ENCODE results near the gene CTIF.

DNA sequence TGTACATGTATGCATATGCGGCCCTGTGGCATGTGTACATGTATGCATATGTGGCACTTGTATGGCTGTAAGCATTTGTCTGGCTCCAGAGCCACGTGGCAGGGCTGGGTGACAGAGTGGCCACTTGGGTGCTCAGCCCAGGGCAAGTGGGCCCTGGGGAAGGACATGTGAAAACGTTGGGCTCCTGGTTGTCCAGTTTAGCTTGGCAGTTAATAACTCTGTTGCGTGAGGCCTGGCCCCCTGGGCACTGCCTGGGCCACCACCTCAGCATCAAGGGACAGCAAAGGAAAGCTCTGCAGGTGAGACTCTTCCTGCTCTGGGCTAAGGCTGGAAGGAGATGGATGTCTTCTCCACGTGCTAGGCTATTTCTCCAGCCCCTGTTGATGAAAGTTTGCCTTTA is 119.9 kb downstream of the CTIF start:
- no peak for TF ChIP-seq EZH2phosphoT487 (conservative IDR thresholded peaks at IDR 0.05; ENCODE audit: low read length)
- TF ChIP-seq, protein P1, sequence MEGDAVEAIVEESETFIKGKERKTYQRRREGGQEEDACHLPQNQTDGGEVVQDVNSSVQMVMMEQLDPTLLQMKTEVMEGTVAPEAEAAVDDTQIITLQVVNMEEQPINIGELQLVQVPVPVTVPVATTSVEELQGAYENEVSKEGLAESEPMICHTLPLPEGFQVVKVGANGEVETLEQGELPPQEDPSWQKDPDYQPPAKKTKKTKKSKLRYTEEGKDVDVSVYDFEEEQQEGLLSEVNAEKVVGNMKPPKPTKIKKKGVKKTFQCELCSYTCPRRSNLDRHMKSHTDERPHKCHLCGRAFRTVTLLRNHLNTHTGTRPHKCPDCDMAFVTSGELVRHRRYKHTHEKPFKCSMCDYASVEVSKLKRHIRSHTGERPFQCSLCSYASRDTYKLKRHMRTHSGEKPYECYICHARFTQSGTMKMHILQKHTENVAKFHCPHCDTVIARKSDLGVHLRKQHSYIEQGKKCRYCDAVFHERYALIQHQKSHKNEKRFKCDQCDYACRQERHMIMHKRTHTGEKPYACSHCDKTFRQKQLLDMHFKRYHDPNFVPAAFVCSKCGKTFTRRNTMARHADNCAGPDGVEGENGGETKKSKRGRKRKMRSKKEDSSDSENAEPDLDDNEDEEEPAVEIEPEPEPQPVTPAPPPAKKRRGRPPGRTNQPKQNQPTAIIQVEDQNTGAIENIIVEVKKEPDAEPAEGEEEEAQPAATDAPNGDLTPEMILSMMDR (IDR thresholded peaks at IDR 0.05; ENCODE audit: insufficient read depth, low read length, poor library complexity, severe bottlenecking): no peak
